ENCODE measurements around the gene TESK2.
"Not testable (repeated sequence)": the region's sequence is repeated elsewhere in the genome, so short reads cannot be mapped to it uniquely, and the experiment has no call there.

TESK2 gene

GRCh38 chr1:45410850-45411509, 80.0 kb downstream of the TESK2 start:
- DNase-seq: no peak

GRCh38 chr1:45409276-45409675, 81.7 kb downstream of the TESK2 start:
- DNase-seq: no peak

- DNase-seq: no peak
Observed at GRCh38 chr1:45407629-45408287, 83.2 kb downstream of the TESK2 start.

GRCh38 chr1:45405636-45406035, 85.3 kb downstream of the TESK2 start:
- no peak for DNase-seq

- DNase-seq: no peak
Observed at GRCh38 chr1:45403718-45404117, 87.2 kb downstream of the TESK2 start.

GRCh38 chr1:45403298-45403697, 87.7 kb downstream of the TESK2 start:
- no peak for DNase-seq

GRCh38 chr1:45401524-45401923, 89.4 kb downstream of the TESK2 start:
- no peak for DNase-seq

- DNase-seq: no peak
Observed at GRCh38 chr1:45400049-45400448, 90.9 kb downstream of the TESK2 start.

- DNase-seq: no peak
Observed at GRCh38 chr1:45397285-45397684, 93.7 kb downstream of the TESK2 start.

- DNase-seq: no peak
Observed at GRCh38 chr1:45395582-45395981, 95.4 kb downstream of the TESK2 start.

GRCh38 chr1:45395051-45395450, 95.9 kb downstream of the TESK2 start:
- DNase-seq: no peak

GRCh38 chr1:45394342-45394741, 96.6 kb downstream of the TESK2 start:
- no peak for DNase-seq

GRCh38 chr1:45393718-45394302, 97.2 kb downstream of the TESK2 start:
- DNase-seq: no peak

- DNase-seq: no peak
Observed at GRCh38 chr1:45386219-45386618, 104.7 kb downstream of the TESK2 start.

- DNase-seq: no peak
Observed at GRCh38 chr1:45385302-45385701, 105.7 kb downstream of the TESK2 start.

GRCh38 chr1:45384213-45384612, 106.8 kb downstream of the TESK2 start:
- DNase-seq: not testable (repeated sequence)

- no peak for DNase-seq
Observed at GRCh38 chr1:45383191-45383590, 107.8 kb downstream of the TESK2 start.

- DNase-seq: no peak
Observed at GRCh38 chr1:45381243-45381642, 109.7 kb downstream of the TESK2 start.

GRCh38 chr1:45380730-45381129, 110.2 kb downstream of the TESK2 start:
- no peak for DNase-seq

GRCh38 chr1:45380125-45380524, 110.8 kb downstream of the TESK2 start:
- no peak for DNase-seq

GRCh38 chr1:45379524-45379923, 111.4 kb downstream of the TESK2 start:
- no peak for DNase-seq

- DNase-seq: no peak
Observed at GRCh38 chr1:45378184-45378583, 112.8 kb downstream of the TESK2 start.

GRCh38 chr1:45375104-45376090, 115.6 kb downstream of the TESK2 start:
- DNase-seq: no peak
